ENCODE measurements around the gene TNRC6B.
"Not testable (repeated sequence)": the region's sequence is repeated elsewhere in the genome, so short reads cannot be mapped to it uniquely, and the experiment has no call there.

Gene TNRC6B

DNA sequence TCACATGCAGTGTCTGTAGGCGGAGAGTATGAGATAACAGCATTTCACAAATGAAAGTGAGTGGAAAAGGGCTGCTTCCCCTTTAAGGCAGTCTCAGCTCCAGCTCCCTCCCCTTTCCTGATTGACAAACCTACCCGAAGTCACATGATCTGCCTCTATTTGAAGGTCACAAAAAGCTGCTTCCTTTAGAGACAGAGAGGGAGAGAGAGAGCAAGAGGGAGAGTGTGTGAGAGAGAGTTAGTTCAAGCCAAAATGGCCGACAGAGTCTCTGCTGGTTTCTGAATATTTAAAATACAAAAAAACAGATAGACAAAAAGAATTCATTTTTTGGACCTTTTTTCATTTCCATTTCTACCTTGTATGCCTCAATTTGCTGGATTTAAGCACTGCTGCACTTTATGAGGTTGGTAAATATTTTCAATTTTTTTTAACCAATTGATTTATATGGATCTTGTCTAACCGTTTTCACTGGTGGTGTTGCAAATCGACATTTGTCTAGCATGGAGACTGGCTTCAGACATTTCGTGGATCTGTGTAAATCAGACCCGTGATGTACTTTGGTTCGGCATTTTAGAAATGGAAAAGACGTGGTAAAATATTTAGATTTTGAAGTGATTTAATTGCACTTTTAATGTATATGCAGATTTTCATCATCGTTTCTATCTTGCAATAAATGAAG lies at the start of gene TNRC6B:
Gene TNRC6B (plus strand): TSS at position 188 of the 679 bp plus-strand sequence. CDS start 211 bp downstream, at position 399.
- DNase-seq, result peak; percentile 95

DNA sequence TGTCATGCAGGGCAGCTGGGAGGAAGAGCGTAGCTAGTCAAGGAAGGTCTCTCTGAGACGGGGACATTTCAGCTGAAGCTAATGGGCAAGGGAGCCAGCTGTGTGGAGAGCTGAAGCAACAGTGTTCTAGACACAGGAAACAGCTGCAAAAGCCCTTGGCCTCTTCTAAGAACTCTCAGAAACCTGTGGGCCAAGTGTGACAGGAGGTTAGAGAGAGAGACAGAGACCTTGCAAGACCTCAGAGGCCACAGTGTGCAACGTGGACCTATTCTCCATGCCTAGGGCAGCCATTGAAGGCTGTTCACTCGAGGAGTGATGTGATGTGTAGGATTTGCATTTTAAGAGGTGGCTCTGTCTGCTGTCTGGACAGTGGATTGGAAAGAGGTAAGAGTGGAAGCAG lies 48.7 kb upstream of the TNRC6B start:
- peak; percentile 24 for DNase-seq

GRCh38 chr22:40137132-40137531 lies 40.6 kb upstream of the TNRC6B start:
- no peak for DNase-seq

DNA sequence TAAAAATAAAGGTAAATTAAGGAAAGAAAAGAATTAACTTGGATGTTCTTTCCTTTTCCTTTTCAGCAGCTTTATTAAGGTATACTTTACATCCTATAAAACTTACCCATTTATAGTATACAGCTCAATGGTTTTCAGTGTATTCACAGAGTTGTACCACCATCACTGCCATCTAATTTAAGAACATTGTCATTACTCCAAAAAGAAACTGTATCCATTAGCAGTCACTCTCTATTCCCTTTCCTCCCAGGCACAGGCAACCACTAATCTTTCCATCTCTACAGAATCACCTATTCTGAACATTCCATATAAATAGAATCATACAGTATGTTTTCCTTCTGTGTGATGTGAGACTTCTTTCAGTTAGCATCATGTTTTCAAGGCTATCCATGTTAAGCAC lies 38.9 kb upstream of the TNRC6B start:
- DNase-seq, result no peak

- DNase-seq, result no peak
These were observed 30.1 kb upstream of the TNRC6B start for GRCh38 chr22:40147388-40148176.

DNA sequence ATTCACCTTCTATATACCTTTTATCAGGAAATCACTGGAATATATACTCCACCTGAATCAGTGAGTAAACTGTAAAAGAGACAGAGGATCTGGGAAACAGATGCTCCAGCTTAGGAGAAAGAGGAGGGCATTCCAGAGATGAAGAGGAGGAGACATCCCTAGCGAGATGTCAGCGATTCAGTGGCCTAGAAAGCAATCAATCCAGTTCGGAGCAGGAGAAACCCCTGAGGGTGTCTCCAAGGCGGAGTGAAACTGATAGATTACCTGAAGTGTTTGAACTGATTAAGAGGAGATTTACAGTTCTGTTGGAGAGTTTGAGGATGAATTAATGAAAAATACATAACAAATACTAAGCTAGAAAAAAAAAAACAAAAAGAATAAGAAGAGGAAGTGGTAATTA lies 24.5 kb upstream of the TNRC6B start:
- DNase-seq, result no peak

- DNase-seq, result no peak
These were observed 24.0 kb upstream of the TNRC6B start for GRCh38 chr22:40153705-40154104.

- DNase-seq, result no peak
These were observed 21.7 kb upstream of the TNRC6B start for GRCh38 chr22:40156001-40156516.

- DNase-seq, result not testable (repeated sequence)
These were observed 21.0 kb upstream of the TNRC6B start for GRCh38 chr22:40156682-40157081.

GRCh38 chr22:40157330-40157945 lies 20.3 kb upstream of the TNRC6B start:
- no peak for DNase-seq

DNA sequence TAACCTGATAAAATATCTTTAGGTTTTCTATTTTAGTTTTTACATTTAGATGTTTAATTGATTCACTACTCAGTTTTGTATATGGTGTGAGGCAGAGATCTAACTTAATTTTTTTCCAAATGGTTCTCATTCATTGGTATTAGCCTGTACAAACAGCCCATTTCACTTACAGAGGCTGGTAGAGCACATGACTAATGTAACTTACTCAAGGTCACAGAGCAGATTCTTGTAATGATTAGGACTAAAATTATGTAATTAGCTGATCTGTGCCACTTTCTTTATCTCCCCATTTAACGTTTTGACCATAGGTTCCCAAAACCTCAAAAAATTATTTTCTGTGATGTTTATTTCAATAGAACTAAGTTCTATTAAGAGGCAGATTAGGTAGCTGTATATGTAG lies 16.5 kb upstream of the TNRC6B start:
- DNase-seq, result no peak

GRCh38 chr22:40165537-40165936 lies 12.2 kb upstream of the TNRC6B start:
- DNase-seq, result not testable (repeated sequence)

GRCh38 chr22:40175611-40176244 lies 2.0 kb upstream of the TNRC6B start:
- no peak for DNase-seq

- peak; percentile 85 for DNase-seq
These were observed 596 bp upstream of the TNRC6B start for GRCh38 chr22:40176921-40177737.

- peak; percentile 41 for DNase-seq
These were observed 988 bp downstream of the TNRC6B start for GRCh38 chr22:40178417-40179409.

DNA sequence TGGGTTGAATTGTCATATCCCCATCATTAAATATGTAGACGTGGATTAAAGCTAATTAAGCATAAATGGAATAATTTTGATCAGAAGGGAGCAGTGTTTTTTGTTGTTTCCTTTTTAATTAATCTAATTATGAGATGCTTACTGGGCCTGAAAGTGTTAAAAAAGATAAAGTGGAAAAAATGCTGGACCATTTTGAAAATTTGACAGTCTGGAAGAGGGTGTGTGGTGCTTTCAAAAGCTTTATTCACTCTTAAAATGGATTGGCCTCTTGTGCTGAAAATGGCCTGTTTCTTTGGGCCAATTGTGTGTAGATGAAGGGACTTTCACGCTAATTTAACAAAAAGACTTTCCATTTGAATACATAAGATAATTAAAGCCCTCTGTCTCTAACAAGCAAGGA lies 1.8 kb downstream of the TNRC6B start:
- no peak for DNase-seq

DNA sequence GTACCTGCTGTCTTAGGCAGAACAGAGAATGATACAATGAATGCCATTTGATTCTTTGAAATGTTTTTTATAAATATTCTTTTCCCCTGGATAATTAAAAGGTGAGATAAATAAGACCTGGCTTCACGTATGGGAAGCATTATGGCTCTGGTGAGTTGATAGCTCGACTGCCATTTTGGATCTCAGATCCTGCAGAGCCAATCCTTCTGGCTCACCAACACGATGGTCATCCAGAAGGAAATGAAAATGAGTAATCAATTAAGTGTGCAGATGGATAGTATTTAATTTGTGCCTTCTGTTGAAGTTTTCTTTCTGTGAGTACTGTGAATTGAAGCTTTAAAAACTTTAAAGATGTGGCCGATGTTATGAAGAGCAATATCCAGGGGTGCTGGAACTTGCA lies 2.7 kb downstream of the TNRC6B start:
- DNase-seq, result no peak

DNA sequence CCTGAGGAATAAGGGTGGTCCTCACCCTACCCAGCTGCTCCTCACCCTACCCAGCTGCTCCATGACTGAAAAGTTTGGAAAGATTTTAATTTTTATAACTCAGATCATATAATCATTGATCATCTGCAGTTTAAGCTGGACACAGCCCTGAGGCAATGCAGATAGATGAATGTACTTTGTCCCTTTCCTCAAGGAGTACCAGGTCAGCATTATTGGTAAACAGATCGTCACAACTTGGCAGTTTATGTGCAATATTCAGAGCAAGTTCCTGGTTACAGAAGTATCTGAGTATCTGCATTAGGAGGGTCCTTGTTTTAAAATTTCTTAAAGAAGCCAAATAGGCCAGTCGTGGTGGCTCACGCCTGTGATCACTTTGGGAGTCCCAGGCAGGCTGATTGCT lies 3.6 kb downstream of the TNRC6B start:
- no peak for DNase-seq

DNA sequence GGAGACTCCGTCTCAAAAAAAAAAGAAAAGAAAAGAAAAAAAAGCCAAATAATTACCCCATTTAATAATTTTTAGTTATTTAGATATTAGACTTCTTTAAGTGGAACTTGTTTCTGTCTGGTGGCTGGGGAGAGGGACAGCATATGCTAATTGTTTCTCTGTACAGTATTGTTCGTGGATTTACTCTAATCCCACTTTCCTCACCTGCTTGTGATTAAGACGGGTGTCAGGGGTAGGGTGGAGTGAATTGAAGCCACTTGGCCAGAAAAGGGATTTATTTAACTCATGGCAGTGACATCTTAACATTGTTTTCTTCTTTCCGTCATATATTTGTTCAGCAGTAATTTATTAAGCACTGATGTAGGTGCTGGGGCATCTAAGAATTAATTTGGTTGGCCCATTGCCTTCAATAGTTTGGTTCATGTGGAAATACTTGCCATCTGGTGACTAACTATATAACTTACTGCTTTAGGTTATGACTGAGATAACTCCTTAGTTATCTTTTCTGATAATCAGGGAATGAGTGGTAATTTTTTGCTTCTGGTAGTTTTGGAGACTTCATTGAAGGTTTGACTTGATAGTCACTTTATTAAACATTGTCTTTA lies 4.6 kb downstream of the TNRC6B start:
- DNase-seq, result no peak

DNA sequence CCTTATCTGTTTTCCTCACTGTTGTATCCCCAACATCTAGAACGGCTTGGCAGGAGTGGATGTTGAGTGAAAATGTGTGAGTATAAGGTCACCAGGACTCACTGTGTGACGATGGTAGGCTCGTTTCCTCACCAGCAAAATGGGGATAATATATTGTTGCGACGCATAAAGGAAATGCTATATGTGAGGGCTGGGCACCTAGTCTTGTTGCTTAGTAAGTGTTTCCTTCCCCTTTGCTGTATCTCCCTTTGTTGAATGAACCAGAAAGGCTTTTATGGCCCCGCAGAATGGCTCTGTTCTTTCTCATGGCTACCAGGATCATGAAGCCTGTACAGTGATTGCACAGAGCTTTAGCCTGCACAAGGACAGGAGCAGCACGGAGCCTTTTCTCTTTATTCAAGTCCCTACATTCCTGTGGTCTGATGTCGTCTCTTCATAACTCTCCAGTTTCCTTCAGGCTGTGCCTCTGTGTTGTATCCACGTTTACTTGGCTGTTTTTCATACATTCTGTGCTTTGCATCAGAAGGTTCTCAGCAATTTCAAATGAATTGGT lies 5.4 kb downstream of the TNRC6B start:
- DNase-seq, result peak; percentile 39
